ENCODE measurements around the gene CELF5.

DNA sequence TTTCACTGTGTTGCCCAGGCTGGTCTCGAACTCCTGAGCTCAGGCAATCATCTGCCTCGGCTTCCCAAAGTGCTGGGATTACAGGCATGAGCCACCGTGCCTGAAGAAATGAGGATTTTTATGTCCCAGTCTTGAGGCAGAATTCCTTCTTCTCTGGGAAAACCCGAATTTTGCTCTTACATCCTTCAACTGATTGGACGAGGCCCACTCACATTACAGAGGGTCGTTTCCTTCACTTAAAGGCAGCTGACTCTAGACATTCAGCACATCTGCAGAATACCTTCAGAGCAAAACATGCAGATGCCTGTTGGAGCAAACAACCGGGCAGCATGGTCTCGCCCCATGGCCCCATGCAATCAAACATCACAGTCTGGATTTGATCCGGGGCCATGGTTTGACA, 105.6 kb downstream of the CELF5 start:
- no peak for TF ChIP-seq EZH2 (IDR thresholded peaks at IDR 0.05; ENCODE audit: borderline replicate concordance, insufficient read depth, low read depth, low read length, poor library complexity, severe bottlenecking)
- TF ChIP-seq, protein P1, sequence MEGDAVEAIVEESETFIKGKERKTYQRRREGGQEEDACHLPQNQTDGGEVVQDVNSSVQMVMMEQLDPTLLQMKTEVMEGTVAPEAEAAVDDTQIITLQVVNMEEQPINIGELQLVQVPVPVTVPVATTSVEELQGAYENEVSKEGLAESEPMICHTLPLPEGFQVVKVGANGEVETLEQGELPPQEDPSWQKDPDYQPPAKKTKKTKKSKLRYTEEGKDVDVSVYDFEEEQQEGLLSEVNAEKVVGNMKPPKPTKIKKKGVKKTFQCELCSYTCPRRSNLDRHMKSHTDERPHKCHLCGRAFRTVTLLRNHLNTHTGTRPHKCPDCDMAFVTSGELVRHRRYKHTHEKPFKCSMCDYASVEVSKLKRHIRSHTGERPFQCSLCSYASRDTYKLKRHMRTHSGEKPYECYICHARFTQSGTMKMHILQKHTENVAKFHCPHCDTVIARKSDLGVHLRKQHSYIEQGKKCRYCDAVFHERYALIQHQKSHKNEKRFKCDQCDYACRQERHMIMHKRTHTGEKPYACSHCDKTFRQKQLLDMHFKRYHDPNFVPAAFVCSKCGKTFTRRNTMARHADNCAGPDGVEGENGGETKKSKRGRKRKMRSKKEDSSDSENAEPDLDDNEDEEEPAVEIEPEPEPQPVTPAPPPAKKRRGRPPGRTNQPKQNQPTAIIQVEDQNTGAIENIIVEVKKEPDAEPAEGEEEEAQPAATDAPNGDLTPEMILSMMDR (IDR thresholded peaks at IDR 0.05) = no peak

Data from B cell (primary cell).